ENCODE data around the gene PKP4.

GRCh38 chr2:158687315-158687714, 230.6 kb downstream of the PKP4 start:
- no peak for TF ChIP-seq EZH2 (IDR thresholded peaks at IDR 0.05; ENCODE audit: borderline replicate concordance, low read length)
- TF ChIP-seq CTCF (IDR thresholded peaks at IDR 0.05; ENCODE audit: low read length) = no peak
